ENCODE data around the gene RNPEPL1.
"Not testable (repeated sequence)": the region's sequence is repeated elsewhere in the genome, so short reads cannot be mapped to it uniquely, and the experiment has no call there.

The RNPEPL1 gene, protein sequence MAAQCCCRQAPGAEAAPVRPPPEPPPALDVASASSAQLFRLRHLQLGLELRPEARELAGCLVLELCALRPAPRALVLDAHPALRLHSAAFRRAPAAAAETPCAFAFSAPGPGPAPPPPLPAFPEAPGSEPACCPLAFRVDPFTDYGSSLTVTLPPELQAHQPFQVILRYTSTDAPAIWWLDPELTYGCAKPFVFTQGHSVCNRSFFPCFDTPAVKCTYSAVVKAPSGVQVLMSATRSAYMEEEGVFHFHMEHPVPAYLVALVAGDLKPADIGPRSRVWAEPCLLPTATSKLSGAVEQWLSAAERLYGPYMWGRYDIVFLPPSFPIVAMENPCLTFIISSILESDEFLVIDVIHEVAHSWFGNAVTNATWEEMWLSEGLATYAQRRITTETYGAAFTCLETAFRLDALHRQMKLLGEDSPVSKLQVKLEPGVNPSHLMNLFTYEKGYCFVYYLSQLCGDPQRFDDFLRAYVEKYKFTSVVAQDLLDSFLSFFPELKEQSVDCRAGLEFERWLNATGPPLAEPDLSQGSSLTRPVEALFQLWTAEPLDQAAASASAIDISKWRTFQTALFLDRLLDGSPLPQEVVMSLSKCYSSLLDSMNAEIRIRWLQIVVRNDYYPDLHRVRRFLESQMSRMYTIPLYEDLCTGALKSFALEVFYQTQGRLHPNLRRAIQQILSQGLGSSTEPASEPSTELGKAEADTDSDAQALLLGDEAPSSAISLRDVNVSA

DNA sequence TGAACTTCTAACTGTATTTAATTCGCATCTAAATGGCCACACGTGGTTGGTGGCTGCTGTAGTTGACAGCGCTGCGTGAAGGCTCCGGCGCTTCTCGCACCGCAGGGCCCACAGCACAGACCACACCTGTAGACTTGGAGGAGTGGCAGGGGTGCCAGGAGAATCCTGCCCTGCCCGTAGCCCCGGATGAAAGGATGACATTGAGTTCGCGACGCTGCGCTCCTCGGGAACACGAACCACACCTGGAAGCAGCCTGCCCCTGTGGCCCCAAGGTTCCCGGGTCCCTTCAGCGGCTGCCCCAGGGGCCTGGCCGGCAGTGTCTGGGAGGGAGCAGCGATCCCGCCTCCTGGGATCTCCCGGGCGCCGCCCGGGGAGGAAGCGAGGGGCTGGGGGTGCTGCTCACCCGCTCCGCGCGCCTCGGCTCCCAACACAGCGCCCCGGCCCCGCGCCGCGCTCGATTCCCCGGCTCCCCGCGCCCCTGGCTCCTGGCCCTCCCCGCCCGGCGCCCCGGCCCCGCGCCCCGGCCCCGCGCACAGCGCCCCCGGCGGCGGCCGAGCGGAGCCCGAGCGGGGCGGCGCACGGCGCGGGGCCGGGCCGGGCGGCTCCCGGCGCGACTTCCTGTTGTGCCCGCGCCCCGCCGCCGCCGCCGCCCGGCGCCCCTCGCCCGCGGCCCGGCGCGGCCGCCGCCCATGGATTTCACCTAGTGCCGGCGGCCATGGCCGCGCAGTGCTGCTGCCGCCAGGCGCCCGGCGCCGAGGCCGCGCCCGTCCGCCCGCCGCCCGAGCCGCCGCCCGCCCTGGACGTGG lies at the start of gene RNPEPL1:
Gene RNPEPL1, plus strand, starts transcription at position 613 of the 806 bp plus-strand sequence. Its CDS starts 103 bp downstream, at position 716.
- no peak for FAIRE-seq

DNA sequence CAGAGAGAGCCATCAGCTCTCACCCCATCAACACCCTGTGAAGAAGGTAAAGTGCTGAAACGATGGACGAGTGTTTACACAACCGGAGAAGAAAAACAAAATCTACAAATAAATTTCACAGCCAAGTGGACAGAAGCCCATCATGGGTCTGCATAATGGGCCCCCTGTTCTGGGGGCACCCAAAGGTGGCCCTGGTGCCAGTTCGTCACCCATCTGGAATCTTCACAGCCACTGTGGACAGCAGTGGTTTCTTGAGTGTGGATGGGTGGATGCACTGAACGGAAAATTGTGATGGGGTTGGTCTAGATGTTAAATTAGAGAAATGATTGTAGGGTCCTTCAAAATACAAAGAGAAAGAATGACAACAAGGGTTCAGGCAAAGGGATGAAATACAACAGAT lies 49.3 kb upstream of the RNPEPL1 start:
- no peak for FAIRE-seq

DNA sequence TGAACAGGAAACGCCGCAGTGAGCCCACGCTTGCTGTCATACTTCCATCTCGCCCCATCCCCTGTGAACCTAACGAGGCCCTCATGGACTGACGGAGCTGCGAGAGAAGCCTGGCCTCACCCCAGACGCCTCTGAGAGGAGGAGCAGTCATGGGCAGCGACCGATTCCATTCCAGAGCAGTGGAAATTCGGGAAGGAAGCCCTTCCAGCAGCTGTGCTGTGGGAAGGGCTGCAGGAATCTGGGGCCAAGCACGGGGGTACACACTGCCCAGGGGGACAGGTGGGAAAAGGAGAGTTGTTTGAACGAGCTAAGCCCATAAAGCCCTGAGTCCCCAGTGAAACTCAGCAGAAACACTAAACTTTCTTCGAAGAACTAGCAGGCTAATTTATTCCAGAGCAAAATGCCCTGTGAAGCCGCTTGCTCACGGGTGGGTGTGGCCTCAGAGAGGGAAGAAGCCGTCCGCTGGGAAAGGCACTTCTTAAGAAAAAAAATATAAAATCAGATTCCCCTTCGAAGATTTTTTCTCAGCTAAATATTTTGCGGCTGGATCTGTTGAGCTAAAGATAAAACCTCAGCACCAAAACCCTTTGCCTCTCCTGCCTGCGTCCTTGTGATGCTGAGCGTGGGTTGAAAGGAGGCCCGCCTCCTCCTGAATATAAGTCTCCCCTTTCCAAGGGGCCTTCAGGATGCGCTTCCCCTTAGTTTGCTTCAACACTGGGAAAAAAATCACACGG lies 48.7 kb upstream of the RNPEPL1 start:
- FAIRE-seq, result no peak

DNA sequence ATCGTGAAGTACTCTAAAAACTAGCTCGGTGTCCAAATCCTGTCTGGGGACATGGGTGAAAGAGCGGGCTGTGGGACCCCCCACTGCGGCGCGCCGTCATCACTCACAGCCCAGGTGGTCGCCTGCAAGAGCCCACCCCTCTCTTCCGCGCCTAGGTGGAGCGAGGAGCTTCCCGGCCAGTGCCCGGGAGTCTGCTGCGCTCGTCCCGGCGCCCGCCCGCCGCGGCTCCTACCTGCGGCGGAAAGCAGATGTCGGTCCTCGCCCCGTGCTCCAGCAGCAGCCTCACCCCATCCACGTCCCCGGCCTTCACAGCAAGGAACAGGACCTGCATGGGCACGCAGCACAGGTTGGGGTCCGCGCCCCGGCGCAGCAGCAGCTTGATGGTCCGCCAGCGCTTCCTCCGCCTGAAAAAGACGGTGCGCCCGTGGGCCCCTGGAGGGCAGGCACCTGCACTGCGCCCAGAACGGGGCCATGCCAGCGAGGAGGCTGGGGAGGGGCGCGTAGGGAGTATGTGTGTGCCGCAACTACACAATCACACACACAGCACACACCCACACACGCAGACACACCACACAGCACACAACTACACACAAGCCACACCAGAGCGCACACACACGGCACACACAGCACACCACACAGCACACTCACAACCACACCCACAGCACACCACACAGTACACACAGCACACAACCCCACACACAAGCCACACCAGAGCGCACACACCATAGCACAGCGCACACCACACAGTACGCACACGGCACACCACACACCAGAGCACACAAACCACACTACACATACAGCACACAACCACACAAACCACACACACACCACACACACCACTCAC lies 47.9 kb upstream of the RNPEPL1 start:
- no peak for FAIRE-seq

DNA sequence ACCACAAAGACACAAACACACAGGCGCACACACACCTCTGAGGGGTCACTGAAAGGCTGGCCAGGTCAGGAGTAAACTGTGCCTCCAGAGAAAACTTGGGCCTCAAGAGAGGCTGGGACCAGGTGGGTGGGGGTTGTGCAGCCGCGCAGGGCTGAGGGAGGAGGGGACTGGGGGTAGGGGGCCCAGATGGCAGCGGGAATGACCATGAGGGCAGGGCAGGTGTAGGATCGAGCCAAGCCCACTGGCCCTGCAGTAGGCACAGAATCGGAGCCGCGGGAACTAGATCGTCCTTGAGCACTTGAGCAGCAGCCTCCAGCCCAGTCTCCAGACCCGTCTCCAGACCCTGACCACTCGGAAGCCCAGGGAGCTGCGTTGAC lies 47.3 kb upstream of the RNPEPL1 start:
- no peak for FAIRE-seq

DNA sequence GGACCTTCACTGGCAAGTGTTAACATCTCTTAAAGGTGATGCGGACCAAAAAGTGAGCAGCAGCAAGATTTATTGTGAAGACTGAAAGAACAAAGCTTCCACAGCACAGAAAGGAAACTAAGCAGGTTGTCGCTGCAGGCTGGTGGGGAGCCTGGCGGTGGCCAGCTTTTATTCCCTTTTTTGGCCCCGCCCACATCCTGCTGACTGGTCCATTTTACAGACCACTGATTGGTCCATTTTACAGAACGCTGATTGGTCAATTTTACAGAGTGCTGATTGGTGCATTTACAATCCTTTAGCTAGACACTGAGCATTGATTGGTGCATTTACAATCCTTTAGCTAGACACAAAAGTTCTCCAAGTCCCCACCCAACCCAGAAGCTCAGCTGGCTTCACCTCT lies 46.4 kb upstream of the RNPEPL1 start:
- not testable (repeated sequence) for FAIRE-seq

DNA sequence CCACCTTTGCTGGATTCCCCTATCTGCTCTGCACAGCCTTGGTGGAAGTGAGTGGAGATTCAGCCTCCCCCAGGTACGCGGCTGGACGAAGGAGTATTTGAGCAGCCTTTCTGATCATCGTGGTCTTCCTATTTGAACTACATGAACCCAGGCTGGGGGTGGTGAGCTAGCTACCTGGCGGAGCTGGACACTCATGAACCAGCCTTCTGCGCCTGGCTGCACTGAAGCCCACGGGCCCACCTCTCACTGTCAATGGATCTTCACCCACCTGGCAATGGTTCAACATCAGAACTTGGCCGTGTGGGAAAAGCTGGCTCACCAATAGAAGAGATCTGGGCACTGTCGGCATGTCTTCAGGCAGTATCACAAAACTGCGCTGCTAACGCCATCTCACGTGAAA lies 45.9 kb upstream of the RNPEPL1 start:
- no peak for FAIRE-seq

DNA sequence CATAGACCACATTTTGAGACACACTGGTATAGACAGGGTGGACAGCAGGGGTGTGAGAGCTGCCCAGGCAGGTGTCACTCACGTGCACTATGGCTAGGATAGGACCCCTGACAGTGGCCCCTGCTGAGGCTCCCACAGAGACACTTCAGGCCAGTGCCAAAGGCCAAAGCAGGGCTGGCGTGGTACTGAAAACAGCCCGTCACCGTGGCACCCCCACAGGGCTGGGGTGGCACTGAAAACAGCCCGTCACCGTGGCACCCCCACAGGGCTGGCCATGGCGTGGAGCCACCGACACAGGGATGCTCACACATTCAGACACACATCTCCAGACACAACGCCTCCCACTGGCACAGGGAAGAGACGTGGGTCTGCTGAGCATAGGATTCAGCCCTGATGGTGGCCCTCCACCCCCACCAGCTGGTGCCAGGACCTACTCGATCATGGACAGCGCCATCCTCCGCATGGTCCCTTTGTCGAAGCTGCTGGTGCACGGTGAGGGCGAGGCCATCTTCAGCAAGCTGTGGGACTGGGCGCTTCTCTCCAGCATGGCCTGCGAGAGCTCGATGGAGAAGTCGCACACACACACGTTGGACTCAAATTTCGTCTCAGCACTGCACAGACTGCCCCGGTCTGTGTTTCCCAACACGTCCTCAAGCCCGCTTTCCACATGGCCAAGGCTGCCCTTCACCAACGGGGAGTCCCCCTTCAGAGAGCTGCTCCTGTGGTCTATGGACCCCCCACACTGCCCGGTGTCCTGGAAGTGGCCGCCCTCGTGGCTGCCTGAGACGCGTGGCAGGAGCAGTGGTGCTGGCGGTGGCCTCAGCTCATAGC lies 44.6 kb upstream of the RNPEPL1 start:
- FAIRE-seq, result no peak

DNA sequence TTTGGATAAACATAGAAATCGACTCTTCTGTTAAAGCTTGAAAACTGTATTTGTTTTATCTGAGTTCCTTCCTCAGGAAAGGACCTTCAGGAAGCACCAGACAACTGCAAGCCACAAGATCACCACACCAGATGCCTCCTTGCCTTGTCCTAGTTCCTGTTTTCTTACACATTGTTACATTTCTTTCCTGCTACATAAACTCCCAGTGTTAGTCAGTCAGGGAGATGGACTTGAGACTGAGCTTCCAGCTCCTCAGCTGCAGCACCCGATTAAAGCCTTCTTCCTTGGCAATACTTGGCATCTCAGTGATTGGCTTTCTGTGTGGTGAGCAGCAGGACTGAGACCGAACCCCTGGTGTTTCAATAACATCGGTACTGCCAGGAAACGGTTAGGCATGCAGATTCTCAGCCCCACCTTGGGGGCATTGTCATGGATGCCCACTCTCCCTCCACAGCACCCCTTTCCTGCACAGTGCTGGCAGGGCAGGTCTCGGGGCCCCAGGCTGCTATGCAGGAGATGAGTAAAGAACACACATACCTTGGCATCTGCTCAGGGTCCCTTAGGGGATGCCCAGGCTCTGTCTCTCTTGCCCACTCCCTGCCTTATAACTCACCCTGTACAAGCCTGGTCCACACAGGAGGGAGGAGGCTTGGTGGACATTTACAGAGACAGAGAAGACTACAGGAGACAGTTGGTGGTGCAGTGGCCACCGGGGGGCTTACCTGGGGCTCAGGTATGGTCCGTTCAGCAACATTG lies 43.1 kb upstream of the RNPEPL1 start:
- FAIRE-seq, result no peak

DNA sequence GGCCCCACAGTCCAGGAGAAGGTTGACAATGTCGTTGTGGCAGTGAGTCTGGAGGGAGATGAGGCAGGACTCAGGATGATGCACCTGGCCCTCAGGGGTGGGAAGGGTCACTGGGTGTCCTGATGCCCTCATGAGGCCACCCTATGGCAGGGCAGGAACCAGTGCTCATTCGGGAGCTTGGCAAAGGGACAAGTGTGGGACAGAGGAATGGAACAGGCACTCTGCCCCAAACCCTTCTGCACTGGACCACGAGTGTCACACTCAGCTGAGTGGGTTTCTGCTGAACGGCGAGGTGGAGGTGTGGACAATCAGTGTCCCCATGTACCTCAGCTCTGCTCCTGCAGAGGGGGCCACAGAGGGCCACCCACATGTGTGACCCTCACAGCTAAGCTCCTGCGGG lies 42.5 kb upstream of the RNPEPL1 start:
- no peak for FAIRE-seq

DNA sequence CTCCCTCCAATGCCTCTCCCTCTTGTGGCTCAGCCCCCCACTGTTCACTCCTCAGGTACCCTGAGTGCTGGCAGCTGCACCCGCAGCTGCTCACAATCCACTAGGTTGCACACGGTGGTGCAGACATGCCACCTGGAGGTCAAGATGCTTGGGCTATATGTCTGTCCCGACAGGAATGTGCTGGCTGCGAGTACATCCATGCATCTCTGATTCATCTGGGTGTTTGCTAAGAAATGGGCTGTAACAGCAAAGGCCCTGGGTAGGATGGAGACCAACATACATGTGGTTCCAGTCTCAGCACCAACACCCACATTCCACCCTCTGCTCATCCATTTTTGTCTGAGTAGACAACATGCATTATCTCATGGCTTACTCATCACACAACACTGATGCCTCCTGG lies 41.8 kb upstream of the RNPEPL1 start:
- no peak for FAIRE-seq

DNA sequence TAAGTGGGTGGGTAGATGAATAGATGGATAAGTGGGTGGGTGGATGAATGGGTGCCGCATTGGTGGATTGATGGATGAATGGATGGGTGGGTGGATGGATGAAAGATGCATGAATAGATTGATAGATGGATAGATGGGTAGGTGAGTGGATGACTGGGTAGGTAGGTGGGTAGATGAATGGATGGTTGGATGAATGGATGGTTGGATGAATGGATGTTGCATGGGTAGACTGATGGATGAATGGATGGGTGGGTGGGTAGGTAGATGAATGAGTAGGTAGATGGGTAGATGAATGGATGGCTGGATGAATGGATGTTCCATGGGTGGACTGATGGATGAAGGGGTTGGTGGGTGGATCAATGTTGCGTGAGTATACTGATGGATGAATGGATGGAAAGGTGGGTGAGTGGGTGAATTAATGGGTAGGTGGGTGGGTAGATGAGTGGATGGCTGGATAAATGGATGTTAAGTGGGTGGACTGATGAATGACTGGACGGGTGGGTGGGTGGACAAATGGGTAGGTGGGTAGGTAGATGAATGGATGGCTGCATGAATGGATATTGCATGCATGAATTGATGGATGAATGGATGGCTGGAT lies 41.0 kb upstream of the RNPEPL1 start:
- FAIRE-seq, result no peak

DNA sequence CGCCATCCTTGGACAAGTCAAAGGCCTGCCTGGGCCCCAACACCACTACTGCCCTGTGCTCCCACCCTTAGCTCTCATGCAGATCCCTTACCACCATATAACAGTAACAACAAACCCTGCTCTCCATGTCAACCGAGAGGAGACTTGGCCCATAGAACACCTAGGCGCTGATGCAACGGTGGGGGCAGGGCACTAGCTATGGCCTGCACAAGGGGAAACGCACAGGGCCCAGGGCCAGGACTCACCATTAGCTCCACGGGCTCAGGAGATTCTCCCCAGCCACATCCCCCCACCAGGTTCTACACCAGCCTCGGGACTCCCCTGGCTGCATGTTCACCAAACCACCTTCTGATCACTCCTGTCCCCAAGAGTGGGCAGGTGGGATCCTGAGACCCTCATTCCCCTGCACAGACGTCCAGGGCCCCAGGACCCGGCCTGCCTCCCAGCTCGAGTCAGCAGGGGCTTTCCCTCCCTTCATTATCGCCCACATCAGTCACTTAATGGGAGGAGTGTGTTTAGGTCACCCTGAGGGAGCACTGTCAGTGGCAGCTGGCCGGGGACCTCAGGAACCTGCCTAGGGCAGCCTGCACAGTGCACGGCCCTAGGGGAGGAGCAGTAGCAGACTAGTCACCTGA lies 39.8 kb upstream of the RNPEPL1 start:
- FAIRE-seq, result no peak

DNA sequence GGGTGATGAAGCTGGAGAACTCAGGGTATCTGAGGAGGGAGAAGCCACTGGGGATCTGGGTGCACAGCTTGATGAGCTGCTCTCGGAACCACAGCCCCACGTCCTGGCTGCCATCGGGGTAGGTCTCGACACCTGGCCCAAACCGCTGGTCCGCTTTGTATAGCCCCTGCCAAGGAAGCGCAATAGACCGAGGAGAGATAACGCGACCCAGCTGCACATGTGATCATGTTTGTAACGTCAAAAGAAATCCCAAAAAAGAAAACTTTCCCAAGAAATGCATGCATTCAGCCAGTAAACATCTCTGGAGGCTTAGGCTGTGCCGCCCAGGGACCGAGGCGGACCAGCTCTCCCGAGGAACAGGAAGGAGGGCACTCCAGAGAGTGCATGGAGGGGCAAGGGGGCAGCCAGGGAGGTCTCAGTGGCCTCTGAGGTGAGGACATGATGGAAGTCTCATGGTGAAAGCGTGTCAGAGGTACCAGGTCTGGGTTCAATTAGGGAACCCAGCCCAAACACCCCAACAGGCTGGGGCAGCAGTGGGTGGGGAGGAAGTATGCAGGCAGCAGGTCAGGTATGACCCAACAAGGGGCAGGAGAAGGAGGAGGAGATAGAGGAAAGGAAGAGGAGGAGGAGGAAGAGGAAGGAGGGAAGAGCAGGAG lies 38.8 kb upstream of the RNPEPL1 start:
- FAIRE-seq, result no peak

DNA sequence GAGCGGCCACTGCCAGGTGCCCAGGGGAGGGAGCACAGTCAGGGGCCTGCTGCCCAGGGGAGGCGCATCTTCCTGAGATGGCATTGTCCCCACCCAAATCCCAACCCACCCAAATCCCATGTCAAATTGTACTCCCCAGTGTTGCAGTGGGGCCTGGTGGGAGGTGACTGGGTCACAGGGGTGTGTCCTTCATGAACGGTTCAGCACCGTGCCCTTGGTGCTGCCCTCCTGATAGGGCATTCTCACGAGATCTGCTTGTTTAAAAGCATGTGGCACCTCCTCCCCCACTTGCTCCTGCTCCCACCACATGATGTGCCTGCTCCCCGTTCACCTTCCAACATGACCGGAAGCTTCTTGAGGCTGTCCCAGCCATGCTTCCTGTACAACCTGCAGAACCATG lies 38.1 kb upstream of the RNPEPL1 start:
- no peak for FAIRE-seq

DNA sequence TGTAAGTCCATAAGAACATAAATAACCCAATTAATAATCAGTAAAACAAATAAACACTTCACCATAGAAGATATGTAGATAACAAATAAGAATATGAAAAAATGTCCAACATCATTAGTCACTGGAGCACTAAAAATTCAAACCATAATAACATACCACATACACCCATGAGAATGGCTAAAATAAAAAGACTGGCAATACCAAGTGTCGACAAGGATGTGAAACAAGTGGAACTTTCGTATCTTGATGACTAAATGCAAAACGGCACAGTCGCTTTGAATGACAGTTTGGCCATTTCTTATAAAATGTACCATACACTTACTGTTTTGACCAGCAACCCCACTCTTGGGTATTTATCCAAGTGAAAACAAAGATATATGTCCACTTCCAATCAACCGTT lies 37.2 kb upstream of the RNPEPL1 start:
- no peak for FAIRE-seq

DNA sequence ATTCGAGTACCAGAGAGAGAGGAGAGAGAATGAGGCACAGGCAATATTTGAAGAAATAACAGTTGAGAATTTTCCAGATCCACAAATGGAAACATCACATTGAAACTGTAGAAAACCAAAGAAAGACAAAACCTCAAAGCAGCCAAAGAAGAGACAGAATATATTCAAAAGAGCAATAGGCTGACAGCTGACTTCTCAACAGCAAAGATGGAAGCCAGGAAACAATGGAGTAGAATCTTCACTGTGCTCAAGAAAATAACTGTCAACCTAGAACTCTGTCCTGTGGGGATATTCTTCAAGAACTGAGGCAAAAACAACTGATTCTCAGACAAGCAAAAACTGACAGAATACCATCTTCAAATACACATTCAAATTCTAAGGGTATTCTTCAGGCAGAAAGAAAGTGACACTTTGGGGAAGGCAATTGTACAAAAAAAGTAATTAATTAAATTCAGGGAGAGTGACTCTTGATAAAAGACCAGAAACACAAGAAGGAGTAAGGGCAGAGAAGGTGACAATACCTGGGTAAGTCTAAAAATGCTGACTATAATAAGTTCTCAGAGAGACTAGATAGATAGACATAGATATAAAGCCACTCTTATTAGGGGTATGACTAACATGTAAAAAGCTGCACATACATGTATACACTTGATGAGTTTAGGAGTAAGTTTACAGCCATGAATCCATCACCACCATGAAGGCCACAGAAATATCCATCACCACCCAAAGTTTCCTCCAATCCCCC lies 36.1 kb upstream of the RNPEPL1 start:
- FAIRE-seq, result no peak

Data from TTC549 (cell line).